Trophoblast cell (in vitro differentiated cells and primary cell): ENCODE measurements around the gene CA5B.

Experiments used
- DNase-seq, 2 donors: peaks; one replicate each; pipeline ENCODE4 v3.0.0-alpha.2; 2016
- H2AFZ ChIP-seq: 2 replicates; pipeline ENCODE4 v1.6.1; 2013; ENCODE audit warnings: low read length, moderate library complexity, mild to moderate bottlenecking; ENCODE audit not compliant: insufficient read depth, poor library complexity
- H2AK5ac ChIP-seq: 2 replicates; pipeline ENCODE4 v1.6.1; 2013; ENCODE audit warnings: mild to moderate bottlenecking, low read length
- H2BK120ac ChIP-seq: 2 replicates; pipeline ENCODE4 v1.6.1; 2013; ENCODE audit warnings: low read length, mild to moderate bottlenecking, moderate library complexity; ENCODE audit not compliant: insufficient read depth, poor library complexity
- H2BK12ac ChIP-seq: 2 replicates; pipeline ENCODE4 v1.6.1; 2013; ENCODE audit warnings: mild to moderate bottlenecking, low read length, moderate library complexity
- H2BK5ac ChIP-seq: 2 replicates; pipeline ENCODE4 v1.6.1; 2013; ENCODE audit warnings: low read length, low read depth, moderate library complexity, mild to moderate bottlenecking; ENCODE audit not compliant: poor library complexity
- H3K14ac ChIP-seq: 2 replicates; pipeline ENCODE4 v1.6.1; 2013; ENCODE audit warnings: mild to moderate bottlenecking, low read length
- H3K18ac ChIP-seq: 2 replicates; pipeline ENCODE4 v1.6.1; 2013; ENCODE audit warnings: mild to moderate bottlenecking, low read length
- H3K23ac ChIP-seq: 2 replicates; pipeline ENCODE4 v1.6.1; 2013; ENCODE audit warnings: low read length
- H3K27ac ChIP-seq: 2 replicates; pipeline ENCODE4 v1.5.1; 2013; ENCODE audit warnings: low read depth, mild to moderate bottlenecking, inconsistent platforms, low read length, moderate library complexity
- H3K27me3 ChIP-seq: 2 replicates; pipeline ENCODE4 v1.6.1; 2013; ENCODE audit warnings: inconsistent platforms, mild to moderate bottlenecking, low read length, moderate library complexity; ENCODE audit not compliant: insufficient read depth
- H3K36me3 ChIP-seq, 2 experiments: 1 replicate in 1 of 2; 2 replicates in 1 of 2; pipeline ENCODE4 v1.6.1; 2013; ENCODE audit warnings: low read length in 2 of 2, mild to moderate bottlenecking in 2 of 2, moderate library complexity in 1 of 2; ENCODE audit not compliant: insufficient read depth in 2 of 2, control insufficient read depth in 1 of 2
- H3K4ac ChIP-seq: 2 replicates; pipeline ENCODE4 v1.6.1; 2013; ENCODE audit warnings: low read depth, mild to moderate bottlenecking, low read length, moderate library complexity
- H3K4me1 ChIP-seq, 2 experiments: 1 replicate in 1 of 2; 2 replicates in 1 of 2; pipeline ENCODE4 v1.6.1; 2013; ENCODE audit warnings: low read length in 2 of 2, mild to moderate bottlenecking in 2 of 2, moderate library complexity in 1 of 2; ENCODE audit not compliant: insufficient read depth in 2 of 2, control insufficient read depth in 1 of 2
- H3K4me2 ChIP-seq: 2 replicates; pipeline ENCODE4 v1.6.1; 2013; ENCODE audit warnings: inconsistent platforms, mild to moderate bottlenecking, low read length, moderate library complexity
- H3K4me3 ChIP-seq: 2 replicates; pipeline ENCODE4 v1.5.1; 2013; ENCODE audit warnings: mild to moderate bottlenecking, low read depth, low read length, inconsistent platforms
- H3K79me1 ChIP-seq: one replicate; pipeline ENCODE4 v1.6.1; 2013; ENCODE audit warnings: low read length
- H3K79me2 ChIP-seq: 2 replicates; pipeline ENCODE4 v1.6.1; 2013; ENCODE audit warnings: low read length, mild to moderate bottlenecking; ENCODE audit not compliant: control insufficient read depth, insufficient read depth, poor library complexity
- H3K9ac ChIP-seq: 2 replicates; pipeline ENCODE4 v1.6.1; 2013; ENCODE audit warnings: mild to moderate bottlenecking, low read length
- H3K9me3 ChIP-seq: 2 replicates; pipeline ENCODE4 v1.6.1; 2013; ENCODE audit warnings: low read depth, mild to moderate bottlenecking, control low read depth, inconsistent platforms, low read length; ENCODE audit not compliant: insufficient read depth
- H4K12ac ChIP-seq: 2 replicates; pipeline ENCODE4 v1.6.1; 2013; ENCODE audit warnings: low read depth, mild to moderate bottlenecking, low read length, moderate library complexity
- H4K8ac ChIP-seq: 2 replicates; pipeline ENCODE4 v1.6.1; 2013; ENCODE audit warnings: low read depth, mild to moderate bottlenecking, low read length, moderate library complexity
- H4K91ac ChIP-seq: one replicate; pipeline ENCODE4 v1.6.1; 2013; ENCODE audit warnings: low read depth, mild to moderate bottlenecking, low read length, moderate library complexity
- whole genome bisulfite sequencing: extraction: QIAGEN DNeasy Blood & Tissue Kit; methylation state at CpG from one replicate; pipeline ENCODE4 v1.1.7; 2013; ENCODE audit warnings: missing lambda C conversion rate; ENCODE audit not compliant: insufficient read length, insufficient coverage; ENCODE audit errors: extremely low coverage; 5-methylcytosine and 5-hydroxymethylcytosine counted together

Gene CA5B

DNA sequence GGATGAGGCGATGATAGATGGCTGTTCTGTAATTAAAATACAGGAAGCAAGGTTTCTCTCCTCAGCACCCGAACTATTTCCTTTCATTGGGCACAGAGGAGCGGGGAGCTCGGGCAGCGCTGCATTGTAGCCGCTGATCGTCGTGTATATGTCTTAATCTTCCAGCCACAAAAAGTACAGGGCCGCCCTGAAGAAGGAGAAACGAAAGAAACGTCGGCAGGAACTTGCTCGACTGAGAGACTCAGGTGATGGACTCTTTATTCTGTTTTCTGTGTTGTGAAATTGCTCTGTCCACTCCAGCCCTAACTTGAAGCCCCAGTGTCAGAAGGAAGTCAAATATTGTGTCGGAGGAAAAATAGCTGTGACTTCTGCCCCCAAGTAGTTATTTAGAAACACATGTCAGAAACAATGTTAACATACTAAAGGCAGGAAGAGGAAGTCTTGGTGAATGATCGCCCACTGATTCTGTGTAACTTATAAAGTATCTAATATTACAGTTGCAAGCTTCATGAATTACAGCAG is 52.8 kb downstream of the CA5B start:
- Histone ChIP-seq H2BK120ac (peak overlapping the region; percentile 11), H2AFZ (peak overlapping the region; percentile 61), H3K18ac (peak overlapping the region; percentile 8), H3K79me2 (peaks cover 3% of the 10 kb centered on the region), H3K23ac (no peak overlapping the region), H3K9ac (peak overlapping the region; percentile 53), H2BK5ac (peak overlapping the region; percentile 57), H3K27me3 (no peaks in the 10 kb centered on the region), H3K27ac (peak overlapping the region; percentile 28), H3K9me3 (no peaks in the 10 kb centered on the region), H3K36me3 (peaks cover 0 to 5% of the 10 kb centered on the region in 2 experiments), H3K4ac (peak overlapping the region; percentile 33), H2BK12ac (no peak overlapping the region), H3K4me1 (no peaks in the 10 kb centered on the region), H2AK5ac (no peak overlapping the region), H4K12ac (peak overlapping the region; percentile 8), H3K14ac (no peak overlapping the region), H3K4me3 (peak overlapping the region; percentile 90), H3K4me2 (peak overlapping the region; percentile 75), H3K79me1 (peaks cover 3% of the 10 kb centered on the region), H4K91ac (peak overlapping the region; percentile 55), H4K8ac (peak overlapping the region; percentile 74)
- no CpG with 5 or more reads among the region's 15 CpGs for WGBS
- DNase-seq = no peak

DNA sequence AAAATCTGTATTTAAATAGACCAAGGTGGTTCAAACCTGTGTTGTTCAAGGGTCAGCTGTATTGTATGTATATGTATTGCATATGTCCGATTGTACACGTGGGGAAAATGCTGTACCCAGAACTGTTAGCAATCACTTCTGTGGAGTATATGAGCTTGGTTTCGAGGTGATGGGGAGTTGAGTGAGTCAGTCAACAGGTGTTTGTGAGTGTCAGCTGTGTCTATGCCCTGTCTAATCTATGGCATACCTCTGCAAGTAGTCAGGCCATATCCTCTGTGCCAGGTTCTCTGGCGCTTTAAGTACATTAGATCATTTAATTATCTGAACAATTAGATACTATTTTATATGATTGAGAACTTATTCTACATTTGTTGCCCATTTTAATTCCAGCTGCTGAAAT is 59.6 kb downstream of the CA5B start:
- peaks cover 4 to 6% of the 10 kb centered on the region in 2 experiments for H3K36me3 ChIP-seq
- H3K79me2 ChIP-seq = no peaks in the 10 kb centered on the region
- no peak overlapping the region for H3K4ac ChIP-seq
- no peak overlapping the region for H2BK12ac ChIP-seq
- no peak overlapping the region for H3K18ac ChIP-seq
- H3K23ac ChIP-seq = no peak overlapping the region
- no peak overlapping the region for H3K4me2 ChIP-seq
- H4K91ac ChIP-seq = no peak overlapping the region
- no peak overlapping the region for H2AK5ac ChIP-seq
- no peak overlapping the region for H3K14ac ChIP-seq
- no peak overlapping the region for H3K9ac ChIP-seq
- DNase-seq = no peak
- H4K8ac ChIP-seq = no peak overlapping the region
- H3K9me3 ChIP-seq = no peaks in the 10 kb centered on the region
- no peaks in the 10 kb centered on the region for H3K27me3 ChIP-seq
- no CpG with 5 or more reads among the region's 4 CpGs for WGBS
- no peak overlapping the region for H3K27ac ChIP-seq
- H4K12ac ChIP-seq = no peak overlapping the region
- no peak overlapping the region for H3K4me3 ChIP-seq
- no peak overlapping the region for H2AFZ ChIP-seq
- H2BK120ac ChIP-seq = no peak overlapping the region
- no peaks in the 10 kb centered on the region for H3K79me1 ChIP-seq
- no peaks in the 10 kb centered on the region for H3K4me1 ChIP-seq
- no peak overlapping the region for H2BK5ac ChIP-seq

DNA sequence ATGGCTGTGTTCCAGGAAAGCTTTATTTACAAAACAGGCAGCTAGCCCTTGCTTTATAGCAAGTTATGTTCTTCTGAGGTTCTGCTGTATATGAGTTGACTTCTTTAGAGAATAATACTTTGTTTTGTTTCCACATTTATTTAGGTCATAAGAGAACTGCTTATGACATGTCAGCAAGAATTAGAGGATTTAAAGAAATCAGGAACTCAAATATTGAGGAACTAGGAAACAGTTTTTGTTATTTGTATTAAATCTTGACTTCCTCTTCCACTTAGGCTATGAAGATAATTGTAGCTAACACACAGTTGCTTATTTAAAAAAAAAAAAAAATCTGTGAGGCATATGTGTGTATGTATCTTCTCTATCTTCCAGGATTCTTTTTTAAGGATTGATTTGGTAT is 66.5 kb downstream of the CA5B start:
- DNase-seq = no peak
- Histone ChIP-seq H3K4me2 (no peak overlapping the region), H2BK12ac (no peak overlapping the region), H3K27me3 (no peaks in the 10 kb centered on the region), H2BK5ac (no peak overlapping the region), H3K4me1 (no peaks in the 10 kb centered on the region), H3K4ac (no peak overlapping the region), H3K18ac (no peak overlapping the region), H3K23ac (no peak overlapping the region), H4K8ac (no peak overlapping the region), H2AK5ac (no peak overlapping the region), H3K9me3 (no peaks in the 10 kb centered on the region), H3K36me3 (peaks cover 4 to 6% of the 10 kb centered on the region in 2 experiments), H3K9ac (no peak overlapping the region), H3K14ac (no peak overlapping the region), H3K27ac (no peak overlapping the region), H3K79me2 (no peaks in the 10 kb centered on the region), H2AFZ (no peak overlapping the region), H4K91ac (no peak overlapping the region), H2BK120ac (no peak overlapping the region), H4K12ac (no peak overlapping the region), H3K79me1 (no peaks in the 10 kb centered on the region), H3K4me3 (no peak overlapping the region)

DNA sequence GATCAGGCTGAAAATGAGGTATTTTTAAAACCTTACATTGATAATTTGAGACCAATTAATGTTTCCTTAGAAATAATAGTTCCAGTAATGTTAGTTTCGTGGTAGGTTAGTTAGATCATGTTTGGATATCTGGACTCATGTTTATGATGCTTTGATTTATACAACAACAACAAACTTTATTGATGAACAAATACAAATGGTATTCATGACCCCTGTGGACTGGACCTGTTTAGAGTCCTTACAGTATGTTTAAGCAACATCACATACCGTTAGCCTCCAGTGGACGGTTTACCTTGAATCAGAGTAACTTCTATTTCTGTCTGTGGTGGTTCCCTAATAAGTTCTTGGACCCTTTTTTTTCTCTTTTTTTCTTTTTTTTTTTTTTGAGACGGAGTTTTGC is 70.2 kb downstream of the CA5B start:
- H4K12ac ChIP-seq = no peak overlapping the region
- H3K79me2 ChIP-seq = no peaks in the 10 kb centered on the region
- H3K36me3 ChIP-seq = peaks cover 3 to 8% of the 10 kb centered on the region in 2 experiments
- H3K79me1 ChIP-seq = no peaks in the 10 kb centered on the region
- no peak overlapping the region for H3K4me3 ChIP-seq
- no peak overlapping the region for H3K4me2 ChIP-seq
- no CpG with 5 or more reads among the region's 4 CpGs for WGBS
- no peak overlapping the region for H4K91ac ChIP-seq
- no peak overlapping the region for H3K27ac ChIP-seq
- no peaks in the 10 kb centered on the region for H3K4me1 ChIP-seq
- H2BK12ac ChIP-seq = no peak overlapping the region
- H3K23ac ChIP-seq = no peak overlapping the region
- no peaks in the 10 kb centered on the region for H3K27me3 ChIP-seq
- no peaks in the 10 kb centered on the region for H3K9me3 ChIP-seq
- no peak overlapping the region for H3K4ac ChIP-seq
- no peak overlapping the region for H2AK5ac ChIP-seq
- H2BK5ac ChIP-seq = no peak overlapping the region
- H2BK120ac ChIP-seq = no peak overlapping the region
- no peak overlapping the region for H4K8ac ChIP-seq
- H3K18ac ChIP-seq = no peak overlapping the region
- no peak for DNase-seq
- H3K14ac ChIP-seq = no peak overlapping the region
- no peak overlapping the region for H2AFZ ChIP-seq
- H3K9ac ChIP-seq = no peak overlapping the region
